Hematopoietic multipotent progenitor cell treated with erythropoietin and hydrocortisone succinate and interleukin-3 and kit ligand, for 4 days (in vitro differentiated cells): ENCODE results near the gene SPAG17.

Experiments used
- DNase-seq: peaks from one replicate; pipeline ENCODE4 v3.0.0-alpha.2; 2015

Gene SPAG17

GRCh38 chr1:118185084-118185832, at the start of gene SPAG17:
SPAG17 (minus strand) TSS chr1:118185228; CDS start chr1:118185157, 71 bp downstream.
- DNase-seq = peak; percentile 87

DNA sequence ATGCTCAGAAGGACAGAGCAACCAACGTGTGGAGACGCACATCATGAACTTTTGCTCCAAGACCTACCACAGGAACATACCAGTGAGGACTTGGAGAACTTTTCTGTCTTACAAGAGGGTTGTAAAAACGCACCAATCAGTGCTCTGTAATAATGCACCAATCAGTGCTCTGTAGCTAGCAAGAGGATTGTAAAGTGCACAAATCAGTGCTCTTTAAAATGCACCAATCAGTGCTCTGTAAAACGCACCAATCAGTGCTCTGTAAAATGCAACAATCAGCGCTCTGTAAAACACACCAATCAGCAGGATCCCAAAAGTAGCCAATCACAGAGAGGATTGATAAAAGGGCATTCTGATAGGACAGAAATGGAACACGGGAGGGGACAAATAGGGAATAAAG, 40.4 kb upstream of the SPAG17 start:
- DNase-seq = no peak

GRCh38 chr1:118223426-118223825, 38.4 kb upstream of the SPAG17 start:
- DNase-seq = peak; percentile 28

- no peak for DNase-seq
These were observed 34.4 kb upstream of the SPAG17 start for GRCh38 chr1:118219438-118219837.

- DNase-seq = peak; percentile 40
These were observed 32.3 kb upstream of the SPAG17 start for GRCh38 chr1:118217141-118217838.

DNA sequence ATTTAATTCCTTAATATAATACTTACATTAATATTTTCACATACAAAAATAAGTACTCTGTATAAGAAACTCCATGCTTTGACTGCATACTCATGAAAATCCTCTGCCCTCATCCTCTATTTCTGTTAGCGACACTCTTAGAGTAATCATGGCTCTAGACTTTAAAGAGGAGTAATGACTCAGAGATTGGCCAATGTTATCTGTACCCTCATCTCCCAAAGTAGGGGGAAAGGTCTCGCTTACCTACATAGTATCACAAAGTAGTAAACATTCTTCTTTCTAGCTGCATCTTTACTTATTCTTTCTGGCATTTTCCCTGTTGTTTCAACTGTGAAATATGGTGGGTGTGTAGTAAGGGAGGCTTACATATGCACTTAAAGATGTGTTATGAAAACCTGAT, 29.8 kb upstream of the SPAG17 start:
- DNase-seq = no peak

DNA sequence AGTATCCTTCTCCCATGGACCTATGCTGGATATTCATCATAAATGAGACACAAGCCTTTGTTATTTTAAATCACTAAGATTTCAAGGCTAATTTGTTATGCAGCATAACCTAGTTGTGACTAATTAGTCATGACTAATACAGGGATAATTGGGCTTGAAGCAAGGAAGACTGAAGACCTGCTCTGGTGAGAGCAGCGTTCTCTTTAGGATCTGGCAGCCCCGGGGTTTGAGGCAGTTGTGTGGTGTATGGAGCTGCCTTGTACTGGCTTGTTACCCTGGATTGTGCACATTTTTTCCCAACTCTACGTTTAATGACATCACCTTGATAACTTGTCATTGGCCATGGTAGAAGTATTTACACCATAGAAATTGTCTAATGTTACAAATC, 25.7 kb upstream of the SPAG17 start:
- DNase-seq = no peak

- no peak for DNase-seq
These were observed 25.2 kb upstream of the SPAG17 start for GRCh38 chr1:118210051-118210722.

GRCh38 chr1:118209648-118210047, 24.6 kb upstream of the SPAG17 start:
- DNase-seq = peak; percentile 17

- DNase-seq = no peak
These were observed 21.9 kb upstream of the SPAG17 start for GRCh38 chr1:118206966-118207365.

- DNase-seq = peak; percentile 7
These were observed 19.6 kb upstream of the SPAG17 start for GRCh38 chr1:118204648-118205047.

GRCh38 chr1:118204105-118204504, 19.1 kb upstream of the SPAG17 start:
- no peak for DNase-seq

DNA sequence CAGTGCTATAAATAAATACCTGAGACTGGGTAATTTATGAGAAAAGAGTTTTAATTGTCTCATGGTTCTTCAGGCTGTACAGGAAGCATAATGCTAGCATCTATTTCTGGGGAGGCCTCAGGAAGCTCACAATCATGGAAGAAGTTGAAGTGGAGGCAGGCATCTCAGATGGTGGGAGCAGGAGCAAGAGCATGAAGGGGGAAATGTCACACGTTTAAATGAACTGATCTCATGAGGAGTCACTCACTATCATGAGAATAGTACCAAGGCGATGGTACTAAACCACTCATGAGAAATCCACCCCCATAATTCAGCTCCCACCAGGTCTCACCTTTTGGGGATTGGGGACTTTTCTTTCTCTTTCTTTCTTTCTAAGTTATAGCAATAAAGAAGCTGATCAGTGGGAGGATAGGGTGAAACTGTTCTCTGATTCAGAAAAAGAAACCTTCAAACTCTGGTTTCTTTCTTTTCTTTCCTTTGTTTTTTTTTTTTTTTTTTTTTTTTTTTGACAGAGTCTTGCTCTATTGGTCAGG, 17.1 kb upstream of the SPAG17 start:
- no peak for DNase-seq

GRCh38 chr1:118201524-118201923, 16.5 kb upstream of the SPAG17 start:
- DNase-seq = no peak

DNA sequence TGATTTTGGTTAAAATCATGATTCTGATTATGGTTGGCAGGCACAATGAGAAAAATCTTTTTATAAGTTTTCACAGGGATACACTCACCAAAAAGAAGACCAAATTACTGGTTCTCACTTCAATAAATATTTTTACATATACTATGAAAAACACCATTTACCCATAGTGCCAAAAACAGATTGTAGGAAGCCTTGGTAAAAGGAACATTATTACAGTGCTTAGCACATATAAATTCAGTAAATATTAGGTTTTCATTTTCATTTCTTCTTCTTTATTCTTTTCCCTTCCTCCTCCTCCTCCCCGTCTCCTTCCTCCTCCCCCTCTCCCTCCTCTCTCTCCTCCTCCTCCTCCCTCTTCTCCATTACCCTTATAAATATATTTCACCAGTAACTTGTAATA, 15.8 kb upstream of the SPAG17 start:
- no peak for DNase-seq

DNA sequence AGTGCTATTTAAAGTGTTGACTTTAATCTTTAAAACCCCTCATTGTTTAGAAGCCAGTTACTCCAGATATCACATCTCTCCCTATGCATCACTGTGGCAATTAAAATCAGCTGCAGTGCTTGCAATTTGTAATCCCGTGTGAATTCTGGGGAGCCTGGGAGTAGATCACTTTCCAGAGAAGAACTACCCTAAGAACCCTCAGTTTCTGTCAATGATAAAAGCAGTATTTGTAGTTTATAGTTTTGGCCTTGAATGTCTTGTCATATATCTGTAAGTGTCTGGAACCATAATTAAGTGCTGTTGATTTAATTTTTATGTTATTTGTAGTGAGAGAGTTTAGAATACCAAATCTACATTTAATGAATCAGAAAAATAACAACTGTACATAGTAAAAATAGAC, 5.5 kb upstream of the SPAG17 start:
- no peak for DNase-seq

GRCh38 chr1:118189564-118189963, 4.5 kb upstream of the SPAG17 start:
- no peak for DNase-seq

DNA sequence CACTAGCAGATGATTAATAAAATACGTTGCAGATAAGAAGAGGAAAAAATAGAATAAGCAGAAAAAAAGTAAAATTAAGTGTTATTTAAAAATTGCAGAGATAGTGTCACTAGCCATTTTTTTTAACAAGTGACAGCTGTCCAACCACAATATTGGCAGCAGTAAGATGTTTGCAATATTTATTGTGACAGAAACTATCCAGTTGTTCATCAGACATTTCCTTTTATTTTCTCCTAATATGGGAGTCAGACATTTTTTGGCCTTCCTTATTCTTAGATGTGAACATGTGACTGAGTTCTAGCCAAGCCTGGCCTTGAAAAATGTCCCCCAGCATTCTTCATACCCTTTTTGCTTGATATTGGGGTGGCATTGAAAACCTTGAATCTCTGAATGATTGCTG, 3.4 kb upstream of the SPAG17 start:
- DNase-seq = no peak

- no peak for DNase-seq
These were observed 998 bp upstream of the SPAG17 start for GRCh38 chr1:118186026-118186425.

DNA sequence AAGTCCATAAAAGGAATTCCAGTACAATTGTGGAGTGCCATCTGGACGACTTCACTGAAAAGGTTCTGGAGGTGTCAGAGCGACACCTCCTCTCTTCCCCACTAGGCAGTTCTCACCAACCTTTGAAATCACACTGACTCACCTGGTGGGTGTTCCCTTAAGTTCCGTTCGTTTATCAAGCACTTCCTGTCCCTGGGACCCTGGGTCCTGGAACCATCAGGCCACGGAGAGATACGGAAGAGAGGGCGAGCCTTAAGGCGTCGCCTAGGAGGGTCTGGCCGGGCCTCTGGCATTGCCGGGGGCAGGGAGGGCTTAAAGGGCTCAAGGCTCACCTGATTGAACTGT, 317 bp downstream of the SPAG17 start:
- no peak for DNase-seq

DNA sequence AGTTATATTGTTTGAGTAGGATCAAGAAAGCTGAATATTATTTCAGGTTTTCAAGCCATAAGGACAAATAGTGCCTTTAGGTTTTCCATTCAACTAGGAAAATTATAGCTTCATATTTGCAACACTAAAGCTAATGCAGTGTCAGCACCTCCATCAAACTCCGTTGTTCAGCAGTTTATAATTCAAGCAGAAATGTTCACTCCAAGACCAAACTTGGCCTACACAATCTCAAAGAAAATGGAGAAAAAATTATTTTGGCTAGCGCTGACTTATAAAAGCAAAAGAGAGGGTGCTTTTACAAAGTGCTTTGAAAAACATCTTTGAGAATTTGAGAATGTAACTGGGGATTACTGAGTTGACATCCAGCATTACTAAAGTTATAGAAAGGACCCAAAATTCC, 1.4 kb downstream of the SPAG17 start:
- DNase-seq = no peak

DNA sequence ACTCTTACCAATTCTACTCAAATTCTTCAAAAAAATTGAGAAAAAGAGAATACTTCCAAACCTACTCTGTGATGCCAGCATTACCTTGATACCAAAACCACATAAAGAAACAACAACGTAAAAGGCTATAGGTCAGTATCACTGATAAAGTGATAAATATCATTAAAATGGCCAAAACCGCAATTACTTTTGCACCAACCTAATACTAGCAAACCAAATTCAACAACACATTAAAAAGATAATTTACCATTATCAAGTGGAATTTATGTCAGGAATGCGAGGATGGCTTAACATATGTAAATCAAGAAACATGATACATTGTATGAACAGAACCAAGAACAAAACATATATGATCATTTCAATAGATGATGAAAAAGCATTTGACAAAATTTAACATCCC, 7.0 kb downstream of the SPAG17 start:
- no peak for DNase-seq

DNA sequence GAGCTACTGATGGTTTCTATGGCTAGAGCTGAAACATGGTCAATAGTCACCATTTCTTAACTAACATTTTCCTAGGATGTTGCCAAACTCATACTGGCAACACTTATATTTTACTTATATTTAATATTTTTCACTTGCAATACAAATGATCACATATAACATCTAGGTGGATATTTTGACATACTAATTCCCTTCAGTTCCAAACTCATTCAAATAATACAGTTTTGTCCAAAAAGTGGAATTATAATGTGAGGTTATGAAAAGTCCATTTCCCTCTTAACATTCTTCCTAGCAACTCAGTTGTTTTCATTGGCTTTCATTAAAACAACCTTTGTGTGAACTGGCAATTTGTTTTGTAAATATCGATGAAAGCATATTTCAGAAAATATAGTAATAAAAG, 16.0 kb downstream of the SPAG17 start:
- DNase-seq = no peak

DNA sequence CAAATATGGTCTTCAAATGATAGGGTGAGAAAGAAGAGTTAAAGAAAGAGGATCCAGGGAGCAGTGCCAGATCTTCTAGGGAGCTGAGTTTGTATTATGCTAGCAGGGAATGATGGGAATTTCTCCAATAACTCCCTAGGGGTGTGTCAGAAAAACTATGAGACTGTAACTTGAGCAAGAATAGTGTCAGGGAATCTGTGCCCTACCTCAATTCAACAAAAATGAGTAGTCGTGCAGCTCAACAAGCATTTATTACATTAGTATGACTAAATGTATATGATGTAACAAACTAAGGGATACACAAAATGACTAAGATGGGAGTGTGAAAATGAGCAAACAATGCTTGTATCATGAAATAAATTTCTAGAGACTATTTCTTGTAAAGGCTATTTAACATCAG, 24.2 kb downstream of the SPAG17 start:
- no peak for DNase-seq
